HepG2 (cell line): ENCODE data around the gene ZNF554. TPM values are rescaled to one million over a fixed set of nuclear protein-coding genes. Genes with fewer than 3 reads are reported as not detected.

Experiments used
- BHLHE40 ChIP-seq: IDR thresholded peaks from 2 replicates; pipeline ENCODE4 v1.6.1; 2011; ENCODE audit warnings: low read length, improper control_type of control experiment
- KLF12 ChIP-seq: sonication (generic); formaldehyde crosslinking; IDR thresholded peaks from 2 replicates; pipeline ENCODE4 v1.4.0; 2020; ENCODE audit warnings: missing genetic modification reagents, borderline replicate concordance
- STAT5B ChIP-seq: sonication (generic); formaldehyde crosslinking; IDR thresholded peaks from 2 replicates; pipeline ENCODE4 v1.4.0; 2020; ENCODE audit warnings: missing genetic modification reagents
- TP53 ChIP-seq: sonication (generic); formaldehyde crosslinking; conservative IDR thresholded peaks from 2 replicates; pipeline ENCODE4 v1.4.0; 2020; ENCODE audit warnings: missing genetic modification reagents
- XRCC5 ChIP-seq: fragments of 200-400 bp; formaldehyde crosslinking; optimal IDR thresholded peaks from 2 replicates; pipeline ENCODE3; 2017; ENCODE audit warnings: mild to moderate bottlenecking, low read length
- ZNF33A ChIP-seq: sonication (generic); formaldehyde crosslinking; IDR thresholded peaks from 2 replicates; pipeline ENCODE4 v1.5.1; 2020; ENCODE audit warnings: missing genetic modification reagents, mild to moderate bottlenecking, moderate library complexity, borderline replicate concordance
- ZNF441 ChIP-seq: sonication (generic); formaldehyde crosslinking; IDR thresholded peaks from 2 replicates; pipeline ENCODE4 v1.7.0; 2021; ENCODE audit warnings: missing genetic modification reagents, borderline replicate concordance
- ZSCAN12 ChIP-seq: sonication (generic); formaldehyde crosslinking; IDR thresholded peaks from 2 replicates; pipeline ENCODE4 v1.9.0; 2021; ENCODE audit warnings: mild to moderate bottlenecking, missing genetic modification reagents
- ZSCAN9 ChIP-seq: IDR thresholded peaks from 2 replicates; pipeline ENCODE4 v1.6.1; 2016; ENCODE audit warnings: borderline replicate concordance
- polyA plus RNA-seq, 8 experiments: library from polyadenylated mRNA; depleted of rRNA in 3 of 8; stranded (reverse) in 7 of 8; unstranded in 1 of 8; fragments of >200 nt; fragmentation: Illumina TruSeq in 4 of 8; extraction: Trizol in 4 of 8; gene quantifications; 2 replicates each; pipeline versions ENCODE4 v1.2.1 to v1.2.3, GENCODE V29; 2011 to 2016; ENCODE audit warnings: low read depth in 4 of 8, missing spikeins in 1 of 8, mixed read lengths in 1 of 8; ENCODE audit not compliant: insufficient read depth in 1 of 8
- total RNA-seq, 5 experiments: library from RNA; depleted of rRNA; stranded (reverse); fragments of >200 nt; fragmentation: Illumina TruSeq; extraction: Trizol; gene quantifications; 2 replicates each; pipeline ENCODE4 v1.2.3, GENCODE V29; 2016; ENCODE audit warnings: low read depth in 1 of 5
- TF ChIP-seq, protein P1 (sequence below): sonication (generic); formaldehyde crosslinking; IDR thresholded peaks from 2 replicates; pipeline ENCODE4 v1.8.1; 2023; ENCODE audit warnings: mild to moderate bottlenecking, missing genetic modification reagents
- TF ChIP-seq, protein P2 (sequence below): sonication (generic); formaldehyde crosslinking; IDR thresholded peaks from 2 replicates; pipeline ENCODE4 v1.5.1; 2020; ENCODE audit warnings: mild to moderate bottlenecking, missing genetic modification reagents, borderline replicate concordance
- TF ChIP-seq, protein P3 (sequence below): sonication (generic); formaldehyde crosslinking; IDR thresholded peaks from 2 replicates; pipeline ENCODE4 v1.9.0; 2021; ENCODE audit warnings: mild to moderate bottlenecking, missing genetic modification reagents

Gene ZNF554
- total and polyA plus RNA-seq, 2 of the 13 experiments (the other 11 are each of a cell fraction or from before 2014, with no cell fraction given): 2.2 to 2.7 TPM

DNA sequence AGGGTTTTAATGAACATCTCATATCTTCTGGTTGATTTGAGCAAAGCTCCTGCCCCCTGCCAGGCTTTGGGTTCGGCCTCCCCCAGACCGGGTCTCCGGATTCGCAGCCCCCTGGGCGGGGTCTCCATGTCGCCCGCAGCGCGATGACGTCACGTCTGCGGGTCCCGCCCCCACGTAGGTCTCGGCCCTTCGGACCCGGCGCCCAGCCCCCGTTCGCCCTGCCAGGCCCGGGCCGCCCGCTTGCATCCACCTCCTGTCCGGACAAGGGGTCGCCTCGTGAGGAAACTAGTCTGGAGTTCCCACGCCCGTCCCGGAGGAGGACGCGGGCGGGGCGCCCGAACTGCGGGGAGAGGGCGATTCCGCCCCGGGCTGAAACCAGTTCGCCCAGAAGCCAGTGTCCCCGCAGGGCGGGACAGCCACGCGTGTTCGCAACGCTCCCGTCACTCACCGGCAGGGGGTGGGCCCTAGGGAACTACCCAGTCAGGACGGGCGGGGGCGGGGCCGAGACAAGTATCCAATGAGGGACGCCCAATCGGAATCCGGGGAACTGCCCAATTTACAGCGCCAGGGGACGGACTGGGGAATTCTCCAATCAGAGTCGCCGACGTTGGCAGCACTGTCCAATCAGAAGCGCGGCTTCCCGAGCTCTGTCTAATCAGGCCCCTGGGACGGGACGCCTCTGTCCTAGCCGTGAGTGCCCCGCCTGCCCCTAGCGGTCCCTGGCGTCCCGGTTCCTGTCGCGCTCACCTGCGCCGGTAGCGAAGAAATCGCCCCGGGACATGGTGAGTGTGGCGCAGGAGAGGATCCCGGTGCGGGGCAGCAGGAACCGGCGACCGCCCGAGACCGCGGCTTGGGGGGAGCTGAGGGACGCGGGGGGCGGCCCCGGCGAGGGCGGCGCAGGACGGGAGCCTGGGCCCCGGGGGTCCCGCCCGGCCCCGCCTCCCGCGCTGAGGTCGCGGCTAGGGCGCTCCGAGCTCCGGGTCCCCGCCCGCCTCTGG is 21.4 kb downstream of the ZNF554 start, which contains the start of gene ZNF555 (continued):
- TF ChIP-seq, protein P1, sequence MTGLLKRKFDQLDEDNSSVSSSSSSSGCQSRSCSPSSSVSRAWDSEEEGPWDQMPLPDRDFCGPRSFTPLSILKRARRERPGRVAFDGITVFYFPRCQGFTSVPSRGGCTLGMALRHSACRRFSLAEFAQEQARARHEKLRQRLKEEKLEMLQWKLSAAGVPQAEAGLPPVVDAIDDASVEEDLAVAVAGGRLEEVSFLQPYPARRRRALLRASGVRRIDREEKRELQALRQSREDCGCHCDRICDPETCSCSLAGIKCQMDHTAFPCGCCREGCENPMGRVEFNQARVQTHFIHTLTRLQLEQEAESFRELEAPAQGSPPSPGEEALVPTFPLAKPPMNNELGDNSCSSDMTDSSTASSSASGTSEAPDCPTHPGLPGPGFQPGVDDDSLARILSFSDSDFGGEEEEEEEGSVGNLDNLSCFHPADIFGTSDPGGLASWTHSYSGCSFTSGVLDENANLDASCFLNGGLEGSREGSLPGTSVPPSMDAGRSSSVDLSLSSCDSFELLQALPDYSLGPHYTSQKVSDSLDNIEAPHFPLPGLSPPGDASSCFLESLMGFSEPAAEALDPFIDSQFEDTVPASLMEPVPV (CRISPR knock-in tag): peak; percentile 85; the same call in 1 of the 2 replicates
- TF ChIP-seq, protein P2, sequence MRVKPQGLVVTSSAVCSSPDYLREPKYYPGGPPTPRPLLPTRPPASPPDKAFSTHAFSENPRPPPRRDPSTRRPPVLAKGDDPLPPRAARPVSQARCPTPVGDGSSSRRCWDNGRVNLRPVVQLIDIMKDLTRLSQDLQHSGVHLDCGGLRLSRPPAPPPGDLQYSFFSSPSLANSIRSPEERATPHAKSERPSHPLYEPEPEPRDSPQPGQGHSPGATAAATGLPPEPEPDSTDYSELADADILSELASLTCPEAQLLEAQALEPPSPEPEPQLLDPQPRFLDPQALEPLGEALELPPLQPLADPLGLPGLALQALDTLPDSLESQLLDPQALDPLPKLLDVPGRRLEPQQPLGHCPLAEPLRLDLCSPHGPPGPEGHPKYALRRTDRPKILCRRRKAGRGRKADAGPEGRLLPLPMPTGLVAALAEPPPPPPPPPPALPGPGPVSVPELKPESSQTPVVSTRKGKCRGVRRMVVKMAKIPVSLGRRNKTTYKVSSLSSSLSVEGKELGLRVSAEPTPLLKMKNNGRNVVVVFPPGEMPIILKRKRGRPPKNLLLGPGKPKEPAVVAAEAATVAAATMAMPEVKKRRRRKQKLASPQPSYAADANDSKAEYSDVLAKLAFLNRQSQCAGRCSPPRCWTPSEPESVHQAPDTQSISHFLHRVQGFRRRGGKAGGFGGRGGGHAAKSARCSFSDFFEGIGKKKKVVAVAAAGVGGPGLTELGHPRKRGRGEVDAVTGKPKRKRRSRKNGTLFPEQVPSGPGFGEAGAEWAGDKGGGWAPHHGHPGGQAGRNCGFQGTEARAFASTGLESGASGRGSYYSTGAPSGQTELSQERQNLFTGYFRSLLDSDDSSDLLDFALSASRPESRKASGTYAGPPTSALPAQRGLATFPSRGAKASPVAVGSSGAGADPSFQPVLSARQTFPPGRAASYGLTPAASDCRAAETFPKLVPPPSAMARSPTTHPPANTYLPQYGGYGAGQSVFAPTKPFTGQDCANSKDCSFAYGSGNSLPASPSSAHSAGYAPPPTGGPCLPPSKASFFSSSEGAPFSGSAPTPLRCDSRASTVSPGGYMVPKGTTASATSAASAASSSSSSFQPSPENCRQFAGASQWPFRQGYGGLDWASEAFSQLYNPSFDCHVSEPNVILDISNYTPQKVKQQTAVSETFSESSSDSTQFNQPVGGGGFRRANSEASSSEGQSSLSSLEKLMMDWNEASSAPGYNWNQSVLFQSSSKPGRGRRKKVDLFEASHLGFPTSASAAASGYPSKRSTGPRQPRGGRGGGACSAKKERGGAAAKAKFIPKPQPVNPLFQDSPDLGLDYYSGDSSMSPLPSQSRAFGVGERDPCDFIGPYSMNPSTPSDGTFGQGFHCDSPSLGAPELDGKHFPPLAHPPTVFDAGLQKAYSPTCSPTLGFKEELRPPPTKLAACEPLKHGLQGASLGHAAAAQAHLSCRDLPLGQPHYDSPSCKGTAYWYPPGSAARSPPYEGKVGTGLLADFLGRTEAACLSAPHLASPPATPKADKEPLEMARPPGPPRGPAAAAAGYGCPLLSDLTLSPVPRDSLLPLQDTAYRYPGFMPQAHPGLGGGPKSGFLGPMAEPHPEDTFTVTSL (CRISPR knock-in tag): 0 out of 2 replicates have a peak, but pooled peaks have one; percentile 36
- TF ChIP-seq, protein P3, sequence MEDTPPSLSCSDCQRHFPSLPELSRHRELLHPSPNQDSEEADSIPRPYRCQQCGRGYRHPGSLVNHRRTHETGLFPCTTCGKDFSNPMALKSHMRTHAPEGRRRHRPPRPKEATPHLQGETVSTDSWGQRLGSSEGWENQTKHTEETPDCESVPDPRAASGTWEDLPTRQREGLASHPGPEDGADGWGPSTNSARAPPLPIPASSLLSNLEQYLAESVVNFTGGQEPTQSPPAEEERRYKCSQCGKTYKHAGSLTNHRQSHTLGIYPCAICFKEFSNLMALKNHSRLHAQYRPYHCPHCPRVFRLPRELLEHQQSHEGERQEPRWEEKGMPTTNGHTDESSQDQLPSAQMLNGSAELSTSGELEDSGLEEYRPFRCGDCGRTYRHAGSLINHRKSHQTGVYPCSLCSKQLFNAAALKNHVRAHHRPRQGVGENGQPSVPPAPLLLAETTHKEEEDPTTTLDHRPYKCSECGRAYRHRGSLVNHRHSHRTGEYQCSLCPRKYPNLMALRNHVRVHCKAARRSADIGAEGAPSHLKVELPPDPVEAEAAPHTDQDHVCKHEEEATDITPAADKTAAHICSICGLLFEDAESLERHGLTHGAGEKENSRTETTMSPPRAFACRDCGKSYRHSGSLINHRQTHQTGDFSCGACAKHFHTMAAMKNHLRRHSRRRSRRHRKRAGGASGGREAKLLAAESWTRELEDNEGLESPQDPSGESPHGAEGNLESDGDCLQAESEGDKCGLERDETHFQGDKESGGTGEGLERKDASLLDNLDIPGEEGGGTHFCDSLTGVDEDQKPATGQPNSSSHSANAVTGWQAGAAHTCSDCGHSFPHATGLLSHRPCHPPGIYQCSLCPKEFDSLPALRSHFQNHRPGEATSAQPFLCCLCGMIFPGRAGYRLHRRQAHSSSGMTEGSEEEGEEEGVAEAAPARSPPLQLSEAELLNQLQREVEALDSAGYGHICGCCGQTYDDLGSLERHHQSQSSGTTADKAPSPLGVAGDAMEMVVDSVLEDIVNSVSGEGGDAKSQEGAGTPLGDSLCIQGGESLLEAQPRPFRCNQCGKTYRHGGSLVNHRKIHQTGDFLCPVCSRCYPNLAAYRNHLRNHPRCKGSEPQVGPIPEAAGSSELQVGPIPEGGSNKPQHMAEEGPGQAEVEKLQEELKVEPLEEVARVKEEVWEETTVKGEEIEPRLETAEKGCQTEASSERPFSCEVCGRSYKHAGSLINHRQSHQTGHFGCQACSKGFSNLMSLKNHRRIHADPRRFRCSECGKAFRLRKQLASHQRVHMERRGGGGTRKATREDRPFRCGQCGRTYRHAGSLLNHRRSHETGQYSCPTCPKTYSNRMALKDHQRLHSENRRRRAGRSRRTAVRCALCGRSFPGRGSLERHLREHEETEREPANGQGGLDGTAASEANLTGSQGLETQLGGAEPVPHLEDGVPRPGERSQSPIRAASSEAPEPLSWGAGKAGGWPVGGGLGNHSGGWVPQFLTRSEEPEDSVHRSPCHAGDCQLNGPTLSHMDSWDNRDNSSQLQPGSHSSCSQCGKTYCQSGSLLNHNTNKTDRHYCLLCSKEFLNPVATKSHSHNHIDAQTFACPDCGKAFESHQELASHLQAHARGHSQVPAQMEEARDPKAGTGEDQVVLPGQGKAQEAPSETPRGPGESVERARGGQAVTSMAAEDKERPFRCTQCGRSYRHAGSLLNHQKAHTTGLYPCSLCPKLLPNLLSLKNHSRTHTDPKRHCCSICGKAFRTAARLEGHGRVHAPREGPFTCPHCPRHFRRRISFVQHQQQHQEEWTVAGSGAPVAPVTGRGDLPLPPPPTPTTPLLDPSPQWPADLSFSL (CRISPR knock-in tag): no peak
- TF ChIP-seq BHLHE40: no peak
- TF ChIP-seq TP53 (CRISPR knock-in tag): peak; percentile 47; the same call in 1 of the 2 replicates
- TF ChIP-seq ZNF33A (CRISPR knock-in tag): no peak
- peak; percentile 39 for TF ChIP-seq XRCC5
- TF ChIP-seq ZSCAN9 (CRISPR knock-in tag): 0 out of 2 replicates have a peak, but pooled peaks have one; percentile 61
- TF ChIP-seq KLF12: peak; percentile 92
- peak; percentile 84 for TF ChIP-seq ZNF441 (CRISPR knock-in tag)
- TF ChIP-seq ZSCAN12 (CRISPR knock-in tag): 0 out of 2 replicates have a peak, but pooled peaks have one; percentile 64
- 0 out of 2 replicates have a peak, but pooled peaks have one; percentile 24 for TF ChIP-seq STAT5B
